GM23248 (cell line): ENCODE measurements around the gene ABCC3.

Experiments
- EZH2 ChIP-seq: fragments of 200-600 bp; sonication (generic); IDR thresholded peaks from 2 replicates; pipeline ENCODE4 v1.6.1; 2018; ENCODE audit warnings: antibody characterized with exemption, mild to moderate bottlenecking; ENCODE audit not compliant: insufficient read depth, poor library complexity, severe bottlenecking
- EZH2phosphoT487 ChIP-seq: fragments of 200-600 bp; sonication (generic); IDR thresholded peaks from 2 replicates; pipeline ENCODE4 v1.6.1; 2018; ENCODE audit warnings: antibody characterized with exemption, moderate library complexity, mild to moderate bottlenecking, low read depth; ENCODE audit not compliant: insufficient read depth

GRCh38 chr17:50642071-50642721, 7.5 kb downstream of the ABCC3 start:
- TF ChIP-seq EZH2 (no peak), EZH2phosphoT487 (no peak)
